GM18520 (cell line): Measurements from ENCODE around the gene CFAP20DC.
"Not testable (repeated sequence)": the region's sequence is repeated elsewhere in the genome, so short reads cannot be mapped to it uniquely, and the experiment has no call there.

ENCODE experiments used
- ATAC-seq: cut with Tn5 transposase; IDR thresholded peaks from one replicate; pipeline ENCODE4 v1.9.1; 2021; ENCODE audit not compliant: unreplicated experiment

CFAP20DC gene

DNA sequence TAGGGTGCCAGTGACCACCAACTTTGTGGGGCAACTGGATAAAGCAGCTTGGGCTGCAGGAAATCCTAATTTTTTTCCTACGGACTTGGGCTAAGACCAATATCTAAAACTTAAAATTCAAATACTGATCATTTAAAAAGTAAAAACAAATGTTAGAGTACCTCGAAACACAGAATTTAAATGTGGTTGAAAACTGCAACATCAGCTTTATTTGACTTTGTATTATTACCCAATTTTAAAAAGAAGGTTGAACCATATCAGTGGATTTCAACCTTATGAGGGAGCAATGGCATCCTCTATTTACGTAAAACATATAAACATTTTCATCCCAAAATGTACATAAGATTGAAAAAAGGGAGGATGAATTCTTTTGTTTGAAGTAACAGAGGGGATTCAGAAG, 26.2 kb downstream of the CFAP20DC start:
- ATAC-seq = no peak

DNA sequence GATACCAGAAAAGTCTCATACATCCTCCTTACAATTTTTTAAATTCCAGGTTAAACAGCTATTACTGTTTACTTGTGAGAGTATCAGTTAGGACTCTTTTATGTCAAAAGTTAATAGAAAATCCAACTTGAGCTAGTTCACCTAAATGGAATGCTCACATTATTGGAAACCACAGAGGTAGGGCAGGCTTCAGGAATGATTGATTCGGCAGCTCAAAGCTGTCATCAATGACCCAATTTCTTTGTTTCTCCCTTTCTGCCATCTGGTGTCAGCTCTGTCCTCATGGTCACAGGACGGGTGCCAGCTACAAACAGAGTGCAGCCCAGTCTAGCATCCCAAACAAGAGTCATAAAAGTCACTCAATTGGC, 32.2 kb downstream of the CFAP20DC start:
- no peak for ATAC-seq

DNA sequence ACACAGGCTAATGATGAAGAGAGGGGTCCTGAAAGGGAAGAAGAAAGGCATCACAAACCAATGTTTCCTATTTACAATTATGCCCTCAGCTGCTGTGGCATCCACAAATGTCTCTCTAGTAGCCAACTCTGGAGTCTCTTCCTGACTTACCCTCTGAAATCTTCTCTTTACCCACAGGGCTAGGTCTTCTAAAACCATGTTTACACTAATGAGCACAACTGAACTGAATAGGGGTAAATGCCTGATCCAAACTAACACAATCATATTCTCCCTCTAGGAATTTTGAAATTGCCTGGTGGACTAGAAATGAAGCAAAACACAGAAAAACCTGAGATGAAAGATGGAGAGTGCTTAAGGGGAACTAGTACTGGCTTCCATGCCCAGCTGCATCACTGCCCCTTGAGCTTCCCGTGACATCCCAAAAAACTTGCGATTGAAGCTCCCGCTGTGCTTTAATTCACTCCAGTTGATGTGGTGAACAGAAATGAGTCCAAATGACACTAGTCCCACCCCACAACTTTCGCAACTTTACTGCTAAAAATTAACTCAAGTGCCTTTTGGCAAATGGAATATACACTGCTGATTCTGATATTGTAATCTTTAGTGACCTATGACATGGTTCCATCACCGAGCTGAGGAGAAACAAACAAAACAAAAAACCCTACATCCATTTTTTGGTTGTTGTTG, 32.8 kb downstream of the CFAP20DC start:
- ATAC-seq = no peak

DNA sequence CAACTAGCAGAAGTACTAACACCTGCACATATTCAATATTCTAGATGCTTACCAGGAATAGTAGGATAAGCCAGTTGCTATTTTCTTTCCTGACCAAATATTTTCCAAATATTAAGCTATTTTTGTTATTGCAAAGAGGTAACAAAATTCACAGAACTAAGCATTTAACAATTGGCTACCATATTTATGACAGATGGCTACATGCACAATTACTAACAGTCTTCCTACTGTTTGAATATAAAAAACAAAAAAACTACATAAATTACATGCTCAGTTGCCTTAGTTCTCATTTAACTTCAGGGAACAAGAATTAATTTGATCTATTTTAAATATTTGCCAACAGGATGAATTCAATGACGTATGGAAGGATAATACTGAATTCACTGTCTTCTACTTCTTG, 36.2 kb downstream of the CFAP20DC start:
- ATAC-seq = no peak

GRCh38 chr3:59006634-59007517, 42.9 kb downstream of the CFAP20DC start:
- no peak for ATAC-seq

GRCh38 chr3:59001675-59002074, 48.1 kb downstream of the CFAP20DC start:
- ATAC-seq = no peak

DNA sequence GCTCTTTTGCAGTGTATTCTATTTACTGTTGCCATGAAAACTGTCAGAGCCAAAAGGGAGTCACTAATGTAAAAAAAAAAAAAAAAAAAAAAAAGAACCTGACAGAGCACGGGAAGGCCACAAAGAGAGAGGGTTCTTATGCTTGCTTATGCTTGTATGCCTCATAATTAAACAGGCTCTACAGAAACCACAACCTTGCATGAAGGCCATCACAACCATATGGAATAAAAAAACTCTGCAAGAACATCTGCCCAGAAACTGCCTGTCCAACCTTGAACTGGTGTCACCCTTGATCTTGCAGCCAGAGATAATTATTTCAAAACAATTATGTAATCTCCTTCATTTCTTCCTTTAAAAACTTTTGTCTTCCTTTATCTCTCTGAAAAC, 50.1 kb downstream of the CFAP20DC start:
- no peak for ATAC-seq

DNA sequence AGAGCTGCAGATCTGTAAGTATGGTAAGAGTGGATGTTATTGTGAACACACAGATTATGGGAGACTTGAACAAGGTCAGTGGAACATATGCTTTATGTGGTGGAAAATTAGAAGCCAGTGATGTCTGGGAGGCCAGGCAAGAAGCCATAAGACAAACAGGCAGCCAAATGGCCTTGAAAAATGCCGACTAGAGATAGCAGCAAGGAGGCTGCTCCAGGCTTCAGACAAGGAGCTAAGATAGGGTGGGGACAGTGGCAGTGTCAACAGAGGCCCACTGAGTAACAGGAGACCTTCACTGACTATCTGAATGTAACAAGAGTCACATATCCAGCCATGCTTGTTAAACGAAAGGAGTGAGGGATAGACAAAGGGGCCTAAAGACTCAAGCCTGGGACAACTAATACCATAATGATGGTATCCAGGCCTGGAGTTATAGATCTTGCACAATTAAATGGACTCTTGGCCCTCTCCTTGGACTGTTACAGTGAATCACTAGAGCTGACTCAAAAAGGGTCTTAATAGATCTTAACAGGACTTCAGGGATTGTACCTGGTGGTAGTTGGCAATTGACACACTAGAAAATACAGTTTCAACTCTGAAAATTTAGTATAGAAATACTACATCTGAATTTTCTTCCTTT, 50.6 kb downstream of the CFAP20DC start:
- no peak for ATAC-seq

GRCh38 chr3:58998476-58999117, 51.2 kb downstream of the CFAP20DC start:
- ATAC-seq = peak; percentile 84

GRCh38 chr3:58996730-58997129, 53.1 kb downstream of the CFAP20DC start:
- ATAC-seq = no peak

- ATAC-seq = no peak
These were observed 55.0 kb downstream of the CFAP20DC start for GRCh38 chr3:58994746-58995330.

- ATAC-seq = no peak
These were observed 56.3 kb downstream of the CFAP20DC start for GRCh38 chr3:58993547-58993946.

GRCh38 chr3:58991623-58992022, 58.2 kb downstream of the CFAP20DC start:
- ATAC-seq = no peak

GRCh38 chr3:58991026-58991425, 58.8 kb downstream of the CFAP20DC start:
- ATAC-seq = no peak

- no peak for ATAC-seq
These were observed 59.9 kb downstream of the CFAP20DC start for GRCh38 chr3:58989955-58990354.

DNA sequence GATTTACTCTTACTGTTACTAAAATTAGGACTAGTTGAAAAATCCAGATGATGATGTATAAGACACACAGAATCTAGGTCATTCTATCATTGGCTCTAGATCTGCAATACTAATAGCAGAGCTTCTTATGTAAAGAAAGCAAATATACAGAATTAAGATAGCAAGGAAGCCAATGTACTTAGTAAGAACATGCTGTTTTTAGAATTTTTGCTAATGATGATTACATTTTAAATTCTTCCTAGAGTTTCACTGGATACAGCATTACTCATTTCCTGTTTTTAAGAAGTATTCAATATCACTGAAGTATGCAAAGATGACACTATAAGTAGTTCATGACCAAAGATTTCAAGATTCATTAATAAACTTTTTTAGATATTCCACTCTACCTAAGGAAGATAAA, 60.7 kb downstream of the CFAP20DC start:
- ATAC-seq = no peak

DNA sequence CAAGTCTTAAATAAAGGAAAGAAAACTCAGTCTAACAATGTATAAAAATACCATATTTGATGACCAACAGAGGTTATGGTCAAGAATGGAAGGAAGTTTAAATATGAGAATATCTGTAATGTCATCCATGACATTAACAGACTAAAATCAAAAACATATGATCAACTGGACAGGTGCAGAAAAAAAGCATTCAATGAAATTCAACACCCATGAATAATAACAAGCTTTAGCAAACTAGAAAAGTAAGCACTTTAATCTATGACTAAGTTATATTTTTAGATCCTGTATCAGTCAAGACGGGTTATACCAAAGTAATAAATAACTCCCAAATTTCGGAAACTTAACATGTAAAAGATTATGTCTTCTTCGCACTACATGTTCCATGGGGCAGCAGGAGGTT, 61.8 kb downstream of the CFAP20DC start:
- no peak for ATAC-seq

DNA sequence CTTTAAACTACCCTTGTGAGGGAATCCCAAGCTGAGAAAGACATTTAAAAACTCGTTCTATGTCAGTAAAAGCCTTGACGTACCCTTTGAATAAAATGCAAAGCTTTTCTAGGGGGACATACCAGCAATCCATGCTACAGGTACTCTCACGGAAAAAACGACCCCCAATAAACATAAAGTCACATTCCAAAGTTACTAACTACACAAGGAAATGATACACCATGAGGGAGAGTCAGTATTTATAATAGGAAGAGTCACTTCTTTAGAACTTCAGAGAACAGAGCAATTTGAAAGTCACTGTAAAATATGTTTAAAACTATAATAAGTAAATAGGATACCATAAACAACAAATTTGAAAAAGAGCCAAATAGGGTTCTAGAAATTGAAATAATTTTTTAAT, 63.2 kb downstream of the CFAP20DC start:
- ATAC-seq = no peak

DNA sequence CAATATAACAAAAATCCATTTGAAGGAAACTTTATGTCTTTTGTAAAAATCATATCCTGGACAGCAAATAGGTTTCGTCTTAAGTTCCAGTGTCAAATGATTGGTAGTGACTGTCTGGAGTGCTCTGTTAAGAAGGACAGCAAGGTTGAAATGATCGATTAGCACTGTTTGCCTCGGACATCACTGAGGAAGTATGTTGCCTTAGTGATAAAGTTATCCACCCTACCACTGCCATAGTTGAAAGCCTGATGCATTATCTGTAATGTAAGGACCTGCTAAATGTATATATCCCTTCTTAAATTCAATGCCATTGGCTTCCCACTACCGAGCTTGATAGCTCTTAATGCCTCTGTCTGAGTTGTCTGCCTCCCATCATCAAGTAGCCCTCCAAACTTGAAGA, 70.0 kb downstream of the CFAP20DC start:
- no peak for ATAC-seq

GRCh38 chr3:58973796-58974195, 76.0 kb downstream of the CFAP20DC start:
- no peak for ATAC-seq

- not testable (repeated sequence) for ATAC-seq
These were observed 82.0 kb downstream of the CFAP20DC start for GRCh38 chr3:58967866-58968265.
